Fibroblast of lung (primary cell): ENCODE measurements around the gene C3orf70. TPM values are rescaled to one million over a fixed set of nuclear protein-coding genes. Genes with fewer than 3 reads are reported as not detected.

Source experiments
- DNase-seq, 2 donors: peaks; one replicate each; pipeline versions ENCODE4 v3.0.0 to v3.0.0-alpha.2; 2010; ENCODE audit warnings: low read depth in 2 of 2
- H2AFZ ChIP-seq: 2 replicates; pipeline ENCODE4 v1.5.1; 2012; ENCODE audit warnings: low read length, control low read depth, inconsistent platforms
- H3K27ac ChIP-seq: 2 replicates; pipeline ENCODE4 v1.5.1; 2011; ENCODE audit warnings: low read length, control low read depth; ENCODE audit not compliant: insufficient read depth
- H3K27me3 ChIP-seq: 2 replicates; pipeline ENCODE4 v1.5.1; 2011; ENCODE audit warnings: mild to moderate bottlenecking, low read length; ENCODE audit not compliant: control insufficient read depth, insufficient read depth
- H3K36me3 ChIP-seq: 2 replicates; pipeline ENCODE4 v1.5.1; 2011; ENCODE audit warnings: low read length; ENCODE audit not compliant: control insufficient read depth, insufficient read depth
- H3K4me1 ChIP-seq: 2 replicates; pipeline ENCODE4 v1.5.1; 2011; ENCODE audit warnings: low read length; ENCODE audit not compliant: control insufficient read depth, insufficient read depth; ENCODE audit errors: extremely low read depth
- H3K4me2 ChIP-seq: 2 replicates; pipeline ENCODE4 v1.5.1; 2011; ENCODE audit warnings: low read length, control low read depth; ENCODE audit not compliant: insufficient read depth; ENCODE audit errors: extremely low read depth
- H3K4me3 ChIP-seq, 4 experiments: fragments of 200-600 bp in 1 of 4; sonication (generic) in 1 of 4; replicated peaks in 1 of 4; 2 replicates each; pipeline ENCODE4 v1.5.1; 2011 to 2016; ENCODE audit warnings: low read length in 4 of 4, low read depth in 3 of 4, mild to moderate bottlenecking in 3 of 4, control low read depth in 2 of 4, inconsistent platforms in 1 of 4, mixed read lengths in 1 of 4; ENCODE audit not compliant: insufficient read depth in 1 of 4; ENCODE audit errors: control extremely low read depth in 1 of 4
- H3K79me2 ChIP-seq: 2 replicates; pipeline ENCODE4 v1.5.1; 2012; ENCODE audit warnings: mild to moderate bottlenecking, low read length, inconsistent platforms; ENCODE audit not compliant: control insufficient read depth, insufficient read depth
- H3K9ac ChIP-seq: 2 replicates; pipeline ENCODE4 v1.5.1; 2011; ENCODE audit warnings: mild to moderate bottlenecking, low read length, control low read depth; ENCODE audit not compliant: insufficient read depth
- H3K9me3 ChIP-seq: 2 replicates; pipeline ENCODE4 v1.5.1; 2012; ENCODE audit warnings: low read depth, low read length; ENCODE audit not compliant: control insufficient read depth, insufficient read depth
- H4K20me1 ChIP-seq: 2 replicates; pipeline ENCODE4 v1.5.1; 2011; ENCODE audit warnings: low read length; ENCODE audit not compliant: control insufficient read depth, insufficient read depth; ENCODE audit errors: extremely low read depth
- EZH2 ChIP-seq: IDR thresholded peaks from 2 replicates; pipeline ENCODE4 v1.5.1; 2012; ENCODE audit warnings: low read length, control low read depth, mild to moderate bottlenecking; ENCODE audit errors: missing control alignments
- polyA plus RNA-seq, 2 donors: library from polyadenylated mRNA; depleted of rRNA in 1 of 2; stranded (reverse) in 1 of 2; unstranded in 1 of 2; fragments of >200 nt; gene quantifications; 2 replicates each; pipeline ENCODE4 v1.2.1, GENCODE V29; 2011 to 2012; ENCODE audit warnings: missing spikeins in 1 of 2
- total RNA-seq: library from RNA; depleted of rRNA; stranded (reverse); fragments of >200 nt; gene quantifications from 2 replicates; pipeline ENCODE4 v1.2.1, GENCODE V29; 2014

Gene C3orf70
- total and polyA plus RNA-seq, 2 donors (not counting 1 experiment from before 2014, with no cell fraction given) = 0.33 to 4.7 TPM

DNA sequence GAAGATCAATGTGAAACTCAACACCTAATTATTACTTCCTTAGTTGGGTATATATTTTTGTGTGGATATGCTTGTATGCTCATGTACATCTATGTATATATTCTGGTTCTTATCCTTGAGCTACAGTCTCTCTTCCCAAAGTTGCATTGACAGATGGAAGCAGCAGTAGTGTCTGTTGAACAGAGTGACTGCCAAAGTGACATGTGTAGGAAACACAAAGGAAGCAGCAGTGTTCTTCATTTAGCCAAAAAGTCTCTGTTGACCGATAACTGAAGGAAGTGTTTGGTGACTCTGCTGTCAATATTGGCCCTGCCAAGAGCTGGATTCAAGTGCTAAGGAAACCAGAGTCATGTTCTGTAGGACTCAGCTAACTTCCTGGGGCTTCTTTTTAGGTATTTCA, 123.8 kb downstream of the C3orf70 start:
- Histone ChIP-seq H3K27me3 (no peaks in the 10 kb centered on the region), H3K9ac (no peak overlapping the region), H3K27ac (no peak overlapping the region), H3K4me1 (no peaks in the 10 kb centered on the region), H3K79me2 (no peaks in the 10 kb centered on the region), H3K36me3 (no peaks in the 10 kb centered on the region), H3K4me3 (no peak overlapping the region), H3K4me2 (no peak overlapping the region), H3K9me3 (no peaks in the 10 kb centered on the region), H2AFZ (no peak overlapping the region), H4K20me1 (no peaks in the 10 kb centered on the region)
- no peak for DNase-seq
- TF ChIP-seq EZH2 = no peak

DNA sequence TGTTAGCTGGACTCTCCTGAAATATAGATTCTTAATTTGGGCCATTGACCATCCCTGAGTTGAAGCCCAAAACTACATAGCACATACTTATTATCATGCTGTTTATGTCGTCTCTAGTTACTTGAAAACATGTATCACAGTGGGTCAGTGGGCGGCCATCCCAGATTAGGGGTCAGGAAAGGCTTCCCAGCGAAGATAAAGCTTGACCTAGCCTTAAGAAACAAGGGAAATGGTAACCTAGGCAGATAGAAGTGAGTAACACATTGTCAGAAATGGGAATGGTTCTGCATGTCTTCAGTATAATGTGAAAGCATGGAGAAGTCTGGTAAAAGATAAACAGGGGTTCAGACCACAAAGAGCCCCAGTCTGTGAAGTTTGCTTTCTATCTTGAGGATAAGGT, 124.7 kb downstream of the C3orf70 start:
- no peak for TF ChIP-seq EZH2
- H3K4me1 ChIP-seq = no peaks in the 10 kb centered on the region
- H2AFZ ChIP-seq = no peak overlapping the region
- no peaks in the 10 kb centered on the region for H3K9me3 ChIP-seq
- H4K20me1 ChIP-seq = no peaks in the 10 kb centered on the region
- H3K27me3 ChIP-seq = no peaks in the 10 kb centered on the region
- no peak overlapping the region for H3K4me2 ChIP-seq
- no peaks in the 10 kb centered on the region for H3K79me2 ChIP-seq
- H3K27ac ChIP-seq = no peak overlapping the region
- DNase-seq = no peak
- no peaks in the 10 kb centered on the region for H3K36me3 ChIP-seq
- no peak overlapping the region for H3K9ac ChIP-seq
- H3K4me3 ChIP-seq = no peak overlapping the region

Other genes starting within 250 kb of the C3orf70 start
- gene EHHADH, start 101.0 kb upstream of the C3orf70 start, total RNA-seq = 4.1 and 6.8 TPM in 2 replicates
- gene EHHADH, start 101.0 kb upstream of the C3orf70 start, polyA plus RNA-seq = 3.9 and 6.0 TPM in 2 replicates
- 13.4 and 15.0 TPM in 2 replicates for gene MAP3K13, start 210.1 kb upstream of the C3orf70 start, total RNA-seq
- 22.3 and 28.2 TPM in 2 replicates for gene MAP3K13, start 210.1 kb upstream of the C3orf70 start, polyA plus RNA-seq